KOPT-K1 (cell line): Measurements from ENCODE around the gene MAP3K9.
"Not testable (repeated sequence)": the region's sequence is repeated elsewhere in the genome, so short reads cannot be mapped to it uniquely, and the experiment has no call there.

ENCODE experiments used
- H3K27ac ChIP-seq: fragments of 200-600 bp; sonication (generic); 2 replicates; pipeline ENCODE4 v1.5.1; 2016; ENCODE audit warnings: antibody characterized with exemption, mild to moderate bottlenecking, low read depth, low read length; ENCODE audit not compliant: poor library complexity, severe bottlenecking
- H3K36me3 ChIP-seq: fragments of 200-600 bp; sonication (generic); 2 replicates; pipeline ENCODE4 v1.5.1; 2017; ENCODE audit warnings: antibody characterized with exemption, mild to moderate bottlenecking, low read length, moderate library complexity; ENCODE audit not compliant: insufficient read depth
- H3K9me3 ChIP-seq: fragments of 200-600 bp; sonication (generic); 2 replicates; pipeline ENCODE4 v1.5.1; 2017; ENCODE audit warnings: antibody characterized with exemption, low read length, mild to moderate bottlenecking; ENCODE audit not compliant: insufficient read depth, poor library complexity, severe bottlenecking

Gene MAP3K9

DNA sequence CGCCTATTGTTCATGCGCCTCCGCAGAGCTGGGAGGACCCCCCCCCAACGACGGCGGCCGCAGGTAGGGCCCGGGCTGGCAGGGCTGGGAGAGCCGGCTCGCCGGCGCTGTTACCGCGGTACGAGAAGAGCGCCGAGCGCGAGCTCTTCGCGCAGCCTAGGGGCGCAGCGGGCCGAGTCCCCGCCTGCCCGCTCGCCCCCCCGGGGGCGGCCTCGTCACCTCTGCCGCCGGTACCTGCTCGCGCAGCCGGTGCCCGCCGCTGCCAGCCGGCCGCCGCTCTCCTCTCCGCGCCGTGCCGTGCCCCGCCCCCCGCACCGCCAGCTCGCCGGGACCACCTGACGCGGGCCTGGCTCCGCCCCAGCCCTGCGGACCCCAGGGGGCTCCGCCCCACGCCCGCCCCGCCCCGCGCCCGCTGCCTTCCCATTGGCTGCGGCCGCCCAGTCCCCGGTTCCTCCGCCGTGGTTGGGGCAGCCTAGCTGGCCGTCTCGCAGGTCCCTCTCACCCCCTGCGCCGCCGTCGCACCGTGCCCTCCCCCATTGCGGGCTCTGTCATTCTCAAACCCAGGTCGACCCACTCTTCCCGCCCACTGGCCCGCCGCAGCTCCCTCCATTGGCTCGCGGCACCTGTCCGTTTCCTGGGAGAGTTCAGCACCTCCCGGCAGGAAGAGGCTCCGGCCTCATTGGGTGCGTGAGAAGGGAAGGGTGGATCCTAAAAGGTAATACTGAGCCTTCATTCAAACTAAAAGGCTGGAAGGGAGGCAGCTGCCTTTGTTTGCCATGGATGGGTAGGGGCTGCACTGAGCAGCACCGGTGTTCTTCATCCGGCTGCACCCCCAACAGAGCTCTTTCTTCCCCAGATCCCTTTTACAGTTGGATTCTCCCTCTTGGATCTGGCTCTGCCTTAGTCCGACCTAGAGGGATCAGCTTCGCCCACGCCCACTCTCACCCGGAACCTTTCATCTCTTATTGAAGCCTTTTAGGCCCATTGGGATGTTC is at the start of gene MAP3K9:
MAP3K9 (minus strand) TSS at position 289 of the 995 bp plus-strand sequence. CDS start 342 bp downstream, outside the sequence.
- H3K36me3 ChIP-seq: no peaks in the 10 kb centered on the region
- H3K9me3 ChIP-seq: no peaks in the 10 kb centered on the region
- peak within 1 kb of the TSS; percentile 63 for H3K27ac ChIP-seq

GRCh38 chr14:70858641-70859040 is 49.3 kb upstream of the MAP3K9 start:
- Histone ChIP-seq H3K27ac (no peak overlapping the region), H3K36me3 (no peaks in the 10 kb centered on the region), H3K9me3 (no peaks in the 10 kb centered on the region)

GRCh38 chr14:70857496-70857890 is 48.2 kb upstream of the MAP3K9 start:
- no peak overlapping the region for H3K27ac ChIP-seq
- no peaks in the 10 kb centered on the region for H3K36me3 ChIP-seq
- no peaks in the 10 kb centered on the region for H3K9me3 ChIP-seq

DNA sequence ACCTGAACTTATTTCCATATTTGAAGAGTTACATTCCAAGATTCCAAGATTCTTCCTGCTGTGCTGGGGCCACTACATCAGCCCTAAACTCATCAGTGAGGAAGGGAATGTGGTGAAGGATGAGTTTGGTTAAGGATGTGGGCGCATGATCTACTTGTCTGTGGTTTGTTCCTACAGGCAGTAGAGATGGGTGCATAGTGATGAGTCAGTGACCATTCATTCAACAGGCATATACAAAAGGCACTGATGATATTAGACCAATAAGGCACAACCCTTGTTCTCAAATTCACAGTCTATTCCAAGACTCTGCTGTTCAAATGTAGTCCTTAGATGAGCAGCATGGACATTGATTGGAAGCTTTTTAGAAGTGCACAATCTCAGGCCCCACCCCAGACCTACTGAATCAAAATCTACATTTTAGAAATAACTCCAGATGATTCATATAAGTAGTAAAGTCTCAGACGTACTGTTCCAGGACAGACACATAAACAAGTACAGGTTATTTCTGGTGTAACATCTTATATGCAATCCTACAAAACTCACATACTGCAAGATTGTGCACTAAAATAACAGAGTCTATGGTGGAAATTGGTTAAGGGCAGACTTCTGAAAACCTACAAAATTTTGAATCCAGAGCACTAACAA is 47.7 kb upstream of the MAP3K9 start:
- H3K27ac ChIP-seq: no peak overlapping the region
- no peaks in the 10 kb centered on the region for H3K9me3 ChIP-seq

DNA sequence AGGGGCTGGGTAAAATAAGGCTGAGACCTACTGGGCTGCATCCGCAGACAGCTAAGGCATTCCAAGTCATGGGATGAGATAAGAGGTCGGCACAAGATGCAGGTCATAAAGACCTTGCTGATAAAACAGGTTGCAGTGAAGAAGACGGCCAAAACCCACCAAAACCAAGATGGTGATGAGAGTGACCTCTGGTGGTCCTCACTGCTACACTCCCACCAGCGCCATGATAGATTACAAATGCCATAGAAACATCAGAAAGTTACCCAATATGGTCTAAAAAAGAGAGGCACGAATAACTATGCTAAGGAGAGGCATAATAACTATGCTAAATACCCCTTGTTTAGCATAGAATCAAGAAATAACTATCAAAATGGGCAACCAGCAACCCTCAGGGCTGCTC is 46.2 kb upstream of the MAP3K9 start:
- no peaks in the 10 kb centered on the region for H3K36me3 ChIP-seq
- no peak overlapping the region for H3K27ac ChIP-seq
- H3K9me3 ChIP-seq: no peaks in the 10 kb centered on the region

More for the DNA sequence above, 47.7 kb upstream of the MAP3K9 start:
- H3K36me3 ChIP-seq: no peaks in the 10 kb centered on the region

- H3K36me3 ChIP-seq, H3K27ac ChIP-seq, H3K9me3 ChIP-seq: not testable (repeated sequence)
These were observed 44.3 kb upstream of the MAP3K9 start for GRCh38 chr14:70853658-70854057.

- Histone ChIP-seq H3K9me3 (no peaks in the 10 kb centered on the region), H3K36me3 (no peaks in the 10 kb centered on the region), H3K27ac (no peak overlapping the region)
These were observed 38.2 kb upstream of the MAP3K9 start for GRCh38 chr14:70847406-70848090.

DNA sequence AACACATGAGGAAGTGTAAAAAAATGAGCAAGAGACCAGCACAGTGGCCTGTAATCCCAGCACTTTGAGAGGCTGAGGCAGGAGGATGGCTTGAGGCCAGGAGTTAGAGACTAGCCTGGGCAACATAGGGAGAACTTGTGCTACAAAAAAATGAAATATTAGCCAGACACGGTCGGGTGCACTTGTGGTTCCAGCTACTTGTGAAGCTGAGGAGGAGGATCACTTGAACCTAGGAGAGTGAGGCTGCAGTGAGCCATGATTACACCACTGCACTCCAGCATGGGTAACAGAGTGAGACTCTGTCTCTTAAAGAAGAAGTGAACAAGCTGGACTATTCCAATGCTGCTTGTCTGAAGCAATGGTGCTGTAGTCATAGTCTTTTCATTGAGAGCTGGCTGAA is 36.3 kb upstream of the MAP3K9 start:
- no peaks in the 10 kb centered on the region for H3K9me3 ChIP-seq

DNA sequence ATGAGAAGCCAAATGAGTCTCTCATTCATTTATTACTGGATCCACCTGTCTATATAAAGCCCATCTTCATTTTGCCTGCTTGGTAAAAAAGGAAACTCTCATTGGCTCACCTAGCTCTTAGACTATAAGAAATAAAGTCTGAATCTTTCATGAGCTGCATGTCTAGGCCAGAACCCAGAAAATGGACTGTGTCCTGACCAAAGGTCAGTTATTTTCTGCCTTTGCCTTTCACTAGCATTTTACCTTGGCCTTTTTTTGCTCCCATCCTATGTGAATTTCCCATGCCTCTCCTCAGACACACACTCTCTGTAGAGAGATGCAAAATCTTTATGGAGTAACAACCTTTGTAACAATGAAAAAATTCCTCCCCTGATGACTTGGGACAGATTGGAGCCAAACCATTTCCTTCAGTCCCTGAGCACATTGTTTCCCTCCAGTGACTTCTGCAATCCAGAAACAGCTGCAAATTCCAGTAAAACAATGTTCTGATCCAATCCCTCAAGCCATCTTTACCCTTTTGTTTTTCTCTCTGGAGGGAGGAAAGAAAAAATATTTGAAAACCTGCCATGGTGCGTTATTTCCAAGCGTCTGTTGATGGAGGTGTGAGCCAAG is 33.6 kb upstream of the MAP3K9 start:
- Histone ChIP-seq H3K27ac (no peak overlapping the region), H3K9me3 (no peaks in the 10 kb centered on the region), H3K36me3 (no peaks in the 10 kb centered on the region)

More for the DNA sequence above, 36.3 kb upstream of the MAP3K9 start:
- no peaks in the 10 kb centered on the region for H3K36me3 ChIP-seq
- H3K27ac ChIP-seq: no peak overlapping the region

DNA sequence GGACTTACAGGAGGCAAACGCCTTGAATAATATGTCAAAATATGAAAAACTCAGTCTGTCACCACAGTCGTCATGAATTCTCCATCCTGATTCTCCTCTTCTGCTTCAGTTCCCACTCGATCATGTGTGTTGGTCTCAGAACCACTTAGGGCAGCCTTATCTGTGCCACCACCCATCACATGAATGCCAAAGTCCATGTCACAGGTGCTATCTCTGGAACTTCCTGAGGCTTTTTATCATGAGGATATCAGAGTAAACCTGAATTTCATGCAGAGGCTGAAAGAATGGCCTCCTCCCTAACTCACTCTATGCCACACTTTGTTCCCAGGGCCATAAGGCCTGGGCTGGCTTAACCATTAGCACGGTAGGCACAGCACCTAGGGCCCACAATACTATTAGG is 28.8 kb upstream of the MAP3K9 start:
- Histone ChIP-seq H3K36me3 (no peaks in the 10 kb centered on the region), H3K9me3 (peaks cover 20% of the 10 kb centered on the region), H3K27ac (no peak overlapping the region)

DNA sequence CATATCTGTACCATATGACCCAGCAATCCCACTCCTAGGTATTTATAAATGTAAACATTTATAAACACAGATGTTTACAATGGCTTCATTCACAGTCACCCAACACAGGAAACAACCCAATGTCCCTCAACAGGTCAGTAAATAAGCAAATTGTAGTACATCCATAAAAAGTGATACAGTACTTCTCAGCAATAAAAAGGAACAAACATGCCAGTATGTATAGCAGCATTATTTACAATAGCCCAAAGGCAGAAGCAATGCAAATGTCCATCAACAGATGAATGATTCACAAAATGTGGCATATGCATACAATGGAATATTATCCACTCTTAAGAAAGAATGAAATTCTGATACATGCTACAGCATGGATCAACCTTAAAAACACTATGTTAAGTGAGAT is 27.6 kb upstream of the MAP3K9 start:
- Histone ChIP-seq H3K27ac (no peak overlapping the region), H3K9me3 (peaks cover 20% of the 10 kb centered on the region), H3K36me3 (no peaks in the 10 kb centered on the region)

- Histone ChIP-seq H3K27ac (no peak overlapping the region), H3K36me3 (no peaks in the 10 kb centered on the region), H3K9me3 (peaks cover 20% of the 10 kb centered on the region)
These were observed 24.6 kb upstream of the MAP3K9 start for GRCh38 chr14:70833884-70834283.

DNA sequence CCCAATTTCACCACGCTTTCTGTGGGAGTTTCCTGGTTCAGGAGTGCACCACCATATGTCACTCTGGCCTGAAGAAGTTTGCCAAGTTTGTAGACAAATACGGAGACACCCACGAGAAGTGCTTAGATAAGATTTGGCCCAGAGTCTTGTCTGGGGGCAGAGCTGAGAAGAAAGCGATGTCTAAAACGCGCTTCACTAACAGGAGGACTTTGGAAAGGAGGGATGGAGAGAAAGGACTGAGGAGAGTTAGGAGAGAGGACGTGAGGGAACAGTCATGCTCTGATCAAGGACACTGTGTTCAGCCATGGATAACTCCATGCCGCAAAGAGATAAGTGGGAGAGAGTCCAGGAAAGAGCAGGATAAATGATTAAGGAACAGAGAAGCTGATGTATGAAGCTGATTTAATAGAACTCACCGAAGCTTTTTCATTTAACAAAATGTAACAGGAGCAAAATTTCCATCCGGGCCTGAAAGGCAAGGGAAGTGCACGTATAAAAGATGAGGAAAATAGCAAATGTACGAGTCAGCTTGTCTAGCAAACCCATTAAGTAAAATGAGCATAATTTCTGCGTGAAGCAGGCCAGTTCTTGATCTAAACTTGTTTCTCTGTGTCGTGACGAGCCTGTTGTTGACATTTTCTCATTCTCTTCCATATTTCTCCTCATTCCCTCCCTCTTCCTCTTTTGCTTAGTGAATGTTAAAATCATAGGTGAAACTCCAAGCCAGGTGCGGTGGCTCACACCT is 23.4 kb upstream of the MAP3K9 start:
- no peak overlapping the region for H3K27ac ChIP-seq
- H3K9me3 ChIP-seq: peaks cover 20% of the 10 kb centered on the region
- no peaks in the 10 kb centered on the region for H3K36me3 ChIP-seq

DNA sequence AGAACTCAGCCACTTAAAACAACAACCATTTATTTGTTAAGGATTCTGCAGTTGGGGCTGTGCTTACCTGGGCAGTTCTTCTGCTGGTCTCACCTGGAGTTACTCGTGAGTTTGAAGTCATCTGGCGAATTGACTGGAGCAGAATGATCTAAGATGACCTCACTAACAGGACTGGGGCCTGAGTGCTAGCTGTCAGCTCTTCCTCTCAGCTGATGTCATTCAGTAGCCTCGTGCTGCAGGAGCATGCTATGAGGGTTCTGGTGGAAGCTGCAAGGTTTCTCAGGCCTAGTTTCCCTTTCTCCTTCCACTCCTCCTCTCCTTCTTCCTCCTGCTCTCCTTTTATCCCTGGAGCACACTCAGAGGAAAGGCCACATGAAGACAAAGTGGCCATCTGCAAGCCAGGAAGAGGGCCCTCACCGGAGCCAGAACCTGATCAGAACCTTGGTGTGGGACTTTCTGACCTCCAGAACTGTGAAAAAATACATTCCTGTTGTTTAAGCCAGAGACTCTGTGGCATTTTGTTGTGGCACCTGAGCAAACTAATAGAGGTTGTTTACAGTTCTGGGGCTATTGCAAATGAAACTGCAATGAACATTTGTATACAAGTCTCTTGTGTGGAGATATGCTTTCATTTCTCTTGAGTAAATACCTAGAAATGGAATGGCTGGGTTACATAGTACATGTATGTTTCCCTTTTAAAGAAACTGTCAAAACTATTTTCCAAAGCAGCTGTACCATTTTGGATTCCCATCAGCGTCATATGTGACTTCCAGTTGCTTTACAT is 21.9 kb upstream of the MAP3K9 start:
- Histone ChIP-seq H3K9me3 (peaks cover 11% of the 10 kb centered on the region), H3K27ac (no peak overlapping the region), H3K36me3 (no peaks in the 10 kb centered on the region)
